ENCODE measurements around the gene FGD2. TPM values are rescaled to one million over a fixed set of nuclear protein-coding genes. Genes with fewer than 3 reads are reported as not detected.
A peak's percentile ranks its signal among the peaks of the same experiment; 100 is the strongest.

Gene FGD2
- total and polyA plus RNA-seq, 9 of the 15 experiments (the other 6 are each of a cell fraction or from before 2014, with no cell fraction given) = 0.09 TPM; not detected in 8

GRCh38 chr6:37029249-37029971 lies 24.0 kb downstream of the FGD2 start (continued):
- peak; percentile 38 for TF ChIP-seq CHD4 (IDR thresholded peaks at IDR 0.05; ENCODE audit: insufficient read depth, insufficient replicate concordance, low read depth, low read length, poor library complexity, severe bottlenecking)
- no peak for TF ChIP-seq TAF7 (tag; IDR thresholded peaks at IDR 0.05)
- TF ChIP-seq ETV1 (tag; conservative IDR thresholded peaks at IDR 0.05; ENCODE audit: low read depth) = peak; percentile 60
- peak; percentile 86 for TF ChIP-seq ARID1B (IDR thresholded peaks at IDR 0.05)
- TF ChIP-seq, protein P1, sequence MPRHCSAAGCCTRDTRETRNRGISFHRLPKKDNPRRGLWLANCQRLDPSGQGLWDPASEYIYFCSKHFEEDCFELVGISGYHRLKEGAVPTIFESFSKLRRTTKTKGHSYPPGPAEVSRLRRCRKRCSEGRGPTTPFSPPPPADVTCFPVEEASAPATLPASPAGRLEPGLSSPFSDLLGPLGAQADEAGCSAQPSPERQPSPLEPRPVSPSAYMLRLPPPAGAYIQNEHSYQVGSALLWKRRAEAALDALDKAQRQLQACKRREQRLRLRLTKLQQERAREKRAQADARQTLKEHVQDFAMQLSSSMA (CRISPR knock-in tag; IDR thresholded peaks at IDR 0.05) = no peak
- no peak for TF ChIP-seq FOXJ3 (CRISPR knock-in tag; IDR thresholded peaks at IDR 0.05)
- peak; percentile 79 to 82 for TF ChIP-seq FOXK2 (conservative IDR thresholded peaks at IDR 0.05 in 1 of 2, IDR thresholded peaks at IDR 0.05 in 1 of 2; ENCODE audit: low read depth in 2 of 2)
- TF ChIP-seq EP300 (IDR thresholded peaks at IDR 0.05; ENCODE audit: low read length) = peak; percentile 76
- TF ChIP-seq PHB (CRISPR knock-in tag; IDR thresholded peaks at IDR 0.05) = no peak
- no peak for TF ChIP-seq KDM5B (IDR thresholded peaks at IDR 0.05; ENCODE audit: insufficient replicate concordance, low read depth, low read length)
- peak; percentile 86; the same call in 1 of the 2 replicates for TF ChIP-seq HDAC2 (IDR thresholded peaks at IDR 0.05)
- TF ChIP-seq, protein P2, sequence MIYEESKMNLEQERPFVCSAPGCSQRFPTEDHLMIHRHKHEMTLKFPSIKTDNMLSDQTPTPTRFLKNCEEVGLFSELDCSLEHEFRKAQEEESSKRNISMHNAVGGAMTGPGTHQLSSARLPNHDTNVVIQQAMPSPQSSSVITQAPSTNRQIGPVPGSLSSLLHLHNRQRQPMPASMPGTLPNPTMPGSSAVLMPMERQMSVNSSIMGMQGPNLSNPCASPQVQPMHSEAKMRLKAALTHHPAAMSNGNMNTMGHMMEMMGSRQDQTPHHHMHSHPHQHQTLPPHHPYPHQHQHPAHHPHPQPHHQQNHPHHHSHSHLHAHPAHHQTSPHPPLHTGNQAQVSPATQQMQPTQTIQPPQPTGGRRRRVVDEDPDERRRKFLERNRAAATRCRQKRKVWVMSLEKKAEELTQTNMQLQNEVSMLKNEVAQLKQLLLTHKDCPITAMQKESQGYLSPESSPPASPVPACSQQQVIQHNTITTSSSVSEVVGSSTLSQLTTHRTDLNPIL (CRISPR knock-in tag; IDR thresholded peaks at IDR 0.05) = no peak
- TF ChIP-seq ZFX (CRISPR knock-in tag; IDR thresholded peaks at IDR 0.05) = peak; percentile 44
- no peak for TF ChIP-seq CTCFL (IDR thresholded peaks at IDR 0.05; ENCODE audit: borderline replicate concordance, insufficient read depth, low read depth, low read length, poor library complexity, severe bottlenecking)
- TF ChIP-seq CHD2 (IDR thresholded peaks at IDR 0.05; ENCODE audit: low read depth, low read length) = no peak
- TF ChIP-seq HNRNPUL1 (IDR thresholded peaks at IDR 0.05; ENCODE audit: low read length) = no peak
- no peak for TF ChIP-seq SAFB2 (IDR thresholded peaks at IDR 0.05; ENCODE audit: borderline replicate concordance, low read depth, low read length, severe bottlenecking)
- peak; percentile 69 for TF ChIP-seq BHLHE40 (IDR thresholded peaks at IDR 0.05; ENCODE audit: low read length)
- peak; percentile 69 for TF ChIP-seq CREM (IDR thresholded peaks at IDR 0.05; ENCODE audit: low read depth)
- TF ChIP-seq FOXP1 (CRISPR knock-in tag; IDR thresholded peaks at IDR 0.05) = peak; percentile 98
- no peak for TF ChIP-seq ZNF23 (CRISPR knock-in tag; IDR thresholded peaks at IDR 0.05)
- TF ChIP-seq THAP12 (CRISPR knock-in tag; IDR thresholded peaks at IDR 0.05) = peak; percentile 79; the same call in 1 of the 2 replicates
- peak; percentile 88 for TF ChIP-seq GATAD2A (IDR thresholded peaks at IDR 0.05)
